ENCODE results near the gene ATP8A2.

DNA sequence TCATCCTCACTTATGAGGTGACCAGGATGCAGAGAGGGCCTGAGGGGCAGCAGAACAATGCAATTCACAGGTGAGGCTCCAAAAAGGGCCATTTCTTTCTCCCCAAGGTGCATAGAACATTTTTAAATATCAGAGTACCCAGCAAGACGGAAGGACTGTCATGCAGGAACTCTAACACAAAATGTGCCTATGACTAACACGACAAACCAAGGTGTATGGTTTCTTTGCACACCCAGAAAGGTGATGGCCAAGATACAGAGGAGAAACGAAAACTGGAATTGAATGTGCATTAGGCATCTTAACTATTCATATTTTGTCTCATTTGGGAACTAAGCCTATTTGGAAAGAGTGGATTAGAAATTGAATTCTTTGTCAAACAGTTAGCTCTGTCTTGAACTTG, 650.2 kb downstream of the ATP8A2 start:
- TF ChIP-seq, protein P1, sequence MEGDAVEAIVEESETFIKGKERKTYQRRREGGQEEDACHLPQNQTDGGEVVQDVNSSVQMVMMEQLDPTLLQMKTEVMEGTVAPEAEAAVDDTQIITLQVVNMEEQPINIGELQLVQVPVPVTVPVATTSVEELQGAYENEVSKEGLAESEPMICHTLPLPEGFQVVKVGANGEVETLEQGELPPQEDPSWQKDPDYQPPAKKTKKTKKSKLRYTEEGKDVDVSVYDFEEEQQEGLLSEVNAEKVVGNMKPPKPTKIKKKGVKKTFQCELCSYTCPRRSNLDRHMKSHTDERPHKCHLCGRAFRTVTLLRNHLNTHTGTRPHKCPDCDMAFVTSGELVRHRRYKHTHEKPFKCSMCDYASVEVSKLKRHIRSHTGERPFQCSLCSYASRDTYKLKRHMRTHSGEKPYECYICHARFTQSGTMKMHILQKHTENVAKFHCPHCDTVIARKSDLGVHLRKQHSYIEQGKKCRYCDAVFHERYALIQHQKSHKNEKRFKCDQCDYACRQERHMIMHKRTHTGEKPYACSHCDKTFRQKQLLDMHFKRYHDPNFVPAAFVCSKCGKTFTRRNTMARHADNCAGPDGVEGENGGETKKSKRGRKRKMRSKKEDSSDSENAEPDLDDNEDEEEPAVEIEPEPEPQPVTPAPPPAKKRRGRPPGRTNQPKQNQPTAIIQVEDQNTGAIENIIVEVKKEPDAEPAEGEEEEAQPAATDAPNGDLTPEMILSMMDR (IDR thresholded peaks at IDR 0.05): no peak
- no peak for TF ChIP-seq POLR2A (IDR thresholded peaks at IDR 0.05)
